HEK293 (cell line): ENCODE results near the gene EPHB1.

Experiments
- REST ChIP-seq: fragments of 450-650 bp; formaldehyde crosslinking; IDR thresholded peaks from 2 replicates; pipeline ENCODE4 v1.5.1; 2016; ENCODE audit warnings: missing biosample characterization, missing genetic modification characterization
- ZNF202 ChIP-seq: fragments of 450-650 bp; formaldehyde crosslinking; IDR thresholded peaks from 2 replicates; pipeline ENCODE4 v1.5.1; 2016; ENCODE audit warnings: missing biosample characterization, missing genetic modification characterization, borderline replicate concordance

GRCh38 chr3:134874737-134875413 lies 79.8 kb downstream of the EPHB1 start:
- TF ChIP-seq REST (tag by site-specific recombination) (no peak), ZNF202 (no peak)
